GM19239 (cell line): ENCODE measurements around the gene PTPRG.

Experiments used
- DNase-seq: peaks from one replicate; pipeline ENCODE4 v3.0.0; 2011; ENCODE audit warnings: low spot score; ENCODE audit not compliant: insufficient read length
- FAIRE-seq: peaks from 2 replicates; lab custom pipeline; 2011; peaks lifted over from hg19 to GRCh38; lab: Jason Lieb, UNC

PTPRG gene

DNA sequence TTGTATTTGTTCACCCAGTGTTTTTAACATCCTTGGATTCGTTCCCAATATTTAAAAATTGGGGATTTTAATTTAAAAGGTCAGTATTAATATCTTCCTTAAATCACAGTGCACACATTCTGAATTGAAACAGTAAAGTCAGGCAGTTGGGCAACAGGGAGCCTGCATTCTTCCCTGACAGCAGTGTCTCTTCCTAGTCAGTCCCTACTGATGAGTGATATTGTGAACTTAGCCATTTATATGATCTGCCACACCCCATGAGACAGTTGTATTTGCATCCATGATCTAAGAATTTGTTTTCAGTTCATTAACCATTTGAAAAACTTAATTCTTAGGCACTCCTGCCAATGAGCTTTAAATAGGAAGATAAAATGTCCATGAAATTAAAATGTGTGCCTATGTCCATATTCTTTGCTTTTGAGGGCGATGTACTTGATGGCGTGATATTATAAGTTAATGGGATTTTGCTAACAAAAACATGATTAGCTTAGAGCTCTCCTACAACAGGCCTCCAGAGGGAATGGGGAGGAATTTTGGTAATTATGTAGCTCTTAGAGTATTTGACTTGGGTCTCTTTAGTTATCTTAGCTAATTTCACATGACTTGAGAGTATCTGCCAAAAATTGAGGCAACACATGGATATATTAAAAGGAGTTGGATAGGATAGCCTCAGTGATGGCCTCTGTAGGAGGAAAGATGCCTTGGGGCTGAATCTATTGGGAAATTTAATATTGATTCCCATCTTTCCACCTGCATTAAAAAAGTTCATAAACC, 219.3 kb downstream of the PTPRG start:
- no peak for DNase-seq
- FAIRE-seq = no peak

GRCh38 chr3:61783993-61784718, 222.8 kb downstream of the PTPRG start:
- FAIRE-seq (no peak), DNase-seq (no peak)

DNA sequence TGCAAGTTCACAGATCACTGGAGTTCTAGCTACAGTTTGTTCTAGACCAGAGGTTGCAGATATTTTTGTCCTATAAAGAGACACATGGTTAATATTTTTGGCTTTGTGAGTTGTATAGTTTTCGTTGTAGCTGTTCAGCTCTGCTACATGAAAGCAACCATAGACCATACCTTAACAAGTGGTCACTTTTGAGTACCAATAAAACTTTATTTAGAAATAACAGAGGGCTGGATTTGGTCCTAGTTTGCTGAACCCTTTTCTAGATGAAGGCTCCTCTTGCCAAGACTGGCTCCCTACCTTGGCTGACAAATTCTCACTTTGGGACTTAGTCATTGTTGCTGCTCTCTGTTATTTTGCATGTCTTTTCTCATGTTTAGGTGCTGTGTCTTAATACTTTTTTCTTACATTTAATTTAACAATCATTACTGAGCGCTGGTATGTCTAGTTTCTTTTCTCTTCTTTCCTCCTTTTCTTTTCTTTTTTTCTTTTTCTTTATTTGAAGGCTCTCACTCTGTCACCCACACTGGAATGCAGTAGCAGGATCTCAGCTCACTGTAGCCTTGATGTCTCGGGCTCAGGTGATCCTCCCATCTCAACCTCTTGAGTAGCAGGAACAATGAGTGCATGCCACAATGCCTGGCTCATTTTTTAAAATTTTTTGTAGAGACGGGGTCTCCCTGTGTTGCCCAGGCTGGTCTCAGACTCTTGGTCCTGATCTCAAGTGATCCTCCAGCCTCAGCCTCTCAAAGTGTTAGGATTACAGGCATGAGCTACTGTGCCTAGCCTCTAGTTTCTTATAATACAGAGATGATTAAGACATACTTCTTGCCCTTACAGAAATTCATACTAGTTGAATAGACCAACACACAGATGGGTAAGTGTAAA, 227.5 kb downstream of the PTPRG start:
- no peak for DNase-seq
- FAIRE-seq = no peak

GRCh38 chr3:61789861-61790260, 228.5 kb downstream of the PTPRG start:
- no peak for FAIRE-seq
- DNase-seq = no peak

DNA sequence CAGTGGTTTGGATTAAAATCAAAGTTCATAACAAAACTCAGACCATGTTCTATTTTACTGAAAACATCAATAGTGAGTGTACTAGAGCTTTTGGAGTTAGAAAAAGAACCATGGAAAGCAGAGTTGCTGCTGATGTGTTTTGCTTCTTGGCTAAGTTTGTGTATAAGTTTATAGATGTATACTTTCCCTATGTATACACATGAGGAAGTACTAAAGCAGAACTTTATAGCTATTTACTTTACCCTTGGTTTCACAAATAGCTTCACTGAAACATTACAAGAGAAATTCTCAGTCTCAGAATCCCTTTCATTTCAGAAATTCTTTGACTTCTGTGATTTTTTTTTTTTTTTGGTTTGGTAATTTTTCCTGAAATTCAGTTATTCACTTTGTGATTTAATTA, 229.0 kb downstream of the PTPRG start:
- DNase-seq (no peak), FAIRE-seq (no peak)

- no peak for DNase-seq
These were observed 231.7 kb downstream of the PTPRG start for GRCh38 chr3:61793056-61793455.

GRCh38 chr3:61793521-61793920, 232.2 kb downstream of the PTPRG start:
- FAIRE-seq = no peak
- DNase-seq = no peak

More at GRCh38 chr3:61793056-61793455, 231.7 kb downstream of the PTPRG start:
- FAIRE-seq = no peak

- DNase-seq (no peak), FAIRE-seq (no peak)
These were observed 233.0 kb downstream of the PTPRG start for GRCh38 chr3:61794341-61794740.

- FAIRE-seq = no peak
- no peak for DNase-seq
These were observed 233.6 kb downstream of the PTPRG start for GRCh38 chr3:61794961-61795360.

DNA sequence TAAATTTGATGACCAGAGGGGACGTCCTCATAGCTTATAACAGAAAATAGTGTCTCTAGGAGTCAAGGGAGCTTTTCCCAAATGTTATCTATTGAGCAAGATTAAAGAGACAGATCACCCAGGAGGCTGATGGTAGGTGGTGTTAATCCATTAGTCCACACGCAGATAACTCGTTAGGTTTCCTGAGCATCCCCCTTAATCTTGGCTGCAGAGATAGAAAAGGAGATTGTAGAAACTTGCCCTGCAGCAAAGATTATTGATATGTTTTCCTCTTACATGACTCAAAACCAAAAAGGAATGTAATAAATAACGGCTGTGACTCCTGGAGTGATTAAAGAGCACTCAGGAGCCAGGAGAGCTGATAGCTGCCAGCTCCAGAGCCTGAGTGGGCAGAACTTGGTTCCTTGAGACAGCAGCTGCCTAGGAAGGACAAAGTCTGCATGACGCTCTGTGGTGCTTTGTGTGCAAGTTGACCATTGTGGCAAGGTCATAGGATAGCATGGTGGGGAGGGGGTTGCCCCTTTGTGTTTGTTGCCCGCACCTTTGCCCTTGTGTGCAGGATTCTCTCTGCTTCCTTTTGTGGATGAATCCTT, 234.8 kb downstream of the PTPRG start:
- no peak for FAIRE-seq
- no peak for DNase-seq

- FAIRE-seq (no peak), DNase-seq (no peak)
These were observed 235.5 kb downstream of the PTPRG start for GRCh38 chr3:61796911-61797310.

DNA sequence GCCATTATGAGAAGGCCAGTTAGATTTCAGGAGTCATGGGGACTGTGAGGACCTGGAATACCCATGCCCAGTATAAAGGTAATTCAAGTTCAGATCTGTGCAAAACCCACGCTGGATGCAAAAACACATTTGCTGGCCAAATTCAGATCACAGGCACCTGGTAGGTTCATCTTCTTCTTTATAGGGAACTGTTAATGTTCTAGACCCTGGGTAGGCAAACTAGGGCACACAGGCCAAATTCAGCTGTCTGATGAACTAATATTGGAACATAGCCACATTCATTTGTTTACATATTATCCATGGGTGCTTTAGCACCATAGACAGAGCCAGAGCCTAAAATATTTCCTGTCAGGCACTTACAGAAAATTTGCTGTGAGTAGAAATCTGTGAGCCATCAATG, 241.4 kb downstream of the PTPRG start:
- DNase-seq = no peak
- no peak for FAIRE-seq

GRCh38 chr3:61803983-61804382, 242.6 kb downstream of the PTPRG start:
- no peak for FAIRE-seq
- no peak for DNase-seq

GRCh38 chr3:61804782-61805181, 243.4 kb downstream of the PTPRG start:
- FAIRE-seq (no peak), DNase-seq (no peak)

DNA sequence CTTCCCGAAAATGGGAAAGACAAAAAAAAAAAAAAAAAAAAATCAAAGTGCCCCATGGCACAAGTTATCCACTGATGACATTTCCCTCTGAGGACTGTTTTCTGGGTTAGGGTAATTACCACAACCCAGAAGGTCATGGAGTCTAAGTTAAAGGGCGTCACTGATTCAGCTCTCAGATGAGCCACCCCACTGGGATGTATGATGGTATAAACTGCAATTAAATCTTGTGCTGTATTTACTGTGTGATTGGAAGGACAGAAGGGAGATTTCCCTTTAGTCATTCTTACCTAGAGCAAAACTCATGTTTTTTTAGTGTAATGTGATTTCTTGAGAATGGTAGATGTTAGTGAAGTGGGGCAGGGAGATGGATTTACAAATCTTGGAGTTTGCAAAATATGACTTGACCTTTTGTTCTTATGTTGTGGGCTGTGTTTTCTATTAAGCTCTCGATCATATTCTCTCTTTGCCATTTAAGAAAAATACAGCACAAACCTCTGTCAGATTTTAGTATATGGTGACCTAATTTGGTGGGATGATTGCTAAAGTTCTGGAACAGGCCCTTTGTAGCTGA, 244.2 kb downstream of the PTPRG start:
- FAIRE-seq (no peak), DNase-seq (no peak)

DNA sequence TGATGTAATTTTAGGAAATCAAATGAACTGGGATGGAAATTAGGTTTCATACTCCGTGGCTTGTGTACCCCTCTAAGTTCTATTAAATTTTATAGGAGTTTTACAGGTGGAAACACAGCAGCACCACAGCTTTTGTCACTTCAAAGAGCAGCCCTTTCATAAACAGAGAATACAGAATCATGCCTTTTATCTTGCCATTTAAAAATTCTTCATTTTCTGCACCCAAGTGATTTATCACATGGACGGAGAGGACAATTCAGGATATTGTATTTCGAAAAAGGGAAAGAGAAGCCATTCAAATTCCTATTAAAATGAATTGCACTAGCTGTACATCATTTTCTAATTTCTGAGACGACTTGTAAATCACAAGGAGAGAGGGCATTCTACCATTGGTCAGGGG, 245.4 kb downstream of the PTPRG start:
- DNase-seq (no peak), FAIRE-seq (no peak)

DNA sequence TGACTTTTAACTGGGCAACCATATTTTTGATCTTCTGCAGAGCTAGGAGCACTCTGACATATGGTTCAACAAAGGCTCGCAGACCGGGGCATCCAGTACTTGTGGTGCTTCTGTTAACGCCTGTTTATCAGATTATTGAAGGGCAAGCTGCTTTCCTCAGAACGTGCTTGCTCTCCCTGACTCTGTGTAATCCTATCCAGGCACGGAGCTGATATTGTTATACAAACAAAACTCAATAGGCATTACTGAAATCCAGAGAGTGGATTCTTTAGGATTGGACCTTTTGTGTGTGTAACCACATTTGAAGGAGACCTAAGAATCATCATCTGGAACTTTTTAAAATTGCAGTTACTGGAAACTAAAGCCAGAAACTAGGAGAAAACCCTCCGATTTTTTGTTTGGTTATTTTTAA, 246.5 kb downstream of the PTPRG start:
- FAIRE-seq (no peak), DNase-seq (no peak)

DNA sequence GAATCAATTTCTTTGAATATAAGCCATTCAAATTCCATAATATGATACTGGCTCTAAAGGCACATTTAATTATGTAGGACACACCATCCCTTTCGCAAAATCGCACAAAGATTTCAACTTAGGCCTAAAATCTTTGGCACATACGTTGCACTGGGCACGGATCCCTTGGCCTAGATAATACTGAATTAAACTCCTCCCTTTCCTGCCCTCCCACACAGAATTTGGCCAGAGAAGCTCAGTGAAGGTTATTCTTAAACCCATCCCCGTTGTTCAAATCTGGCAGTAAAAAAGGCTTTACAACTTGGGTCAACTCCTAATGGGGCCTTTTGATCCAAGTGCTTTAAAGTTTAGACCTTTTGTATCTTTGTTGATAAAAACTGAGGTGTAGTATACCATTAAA, 247.2 kb downstream of the PTPRG start:
- no peak for DNase-seq
- no peak for FAIRE-seq

GRCh38 chr3:61808999-61809398, 247.6 kb downstream of the PTPRG start:
- FAIRE-seq (no peak), DNase-seq (no peak)

DNA sequence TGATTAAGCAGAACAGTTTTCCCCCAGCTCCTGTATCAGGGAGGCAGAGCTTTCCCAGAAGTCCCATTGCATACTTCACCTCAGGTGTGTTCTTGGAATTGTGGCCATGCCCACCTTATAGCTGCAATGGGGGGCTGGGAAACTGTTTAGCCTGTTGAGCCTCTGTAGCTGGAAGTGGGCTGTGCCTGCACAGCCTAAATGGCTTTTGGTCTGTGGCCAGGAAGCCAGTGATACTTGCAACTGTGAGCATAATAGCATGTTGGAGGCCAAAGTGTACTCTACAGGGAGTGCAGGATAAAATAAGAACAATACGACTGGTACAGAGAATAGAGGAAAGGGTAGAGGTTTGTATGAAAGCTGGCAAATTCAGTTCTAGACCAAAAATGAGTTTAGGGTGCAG, 248.5 kb downstream of the PTPRG start:
- no peak for FAIRE-seq

More for the DNA sequence above, 248.5 kb downstream of the PTPRG start:
- no peak for DNase-seq
